ENCODE results near the gene KRT86.
"Not testable (repeated sequence)": the region's sequence is repeated elsewhere in the genome, so short reads cannot be mapped to it uniquely, and the experiment has no call there.

KRT86 gene

GRCh38 chr12:52336641-52337040 lies 62.2 kb downstream of the KRT86 start:
- no peak for DNase-seq (ENCODE audit: low spot score)

GRCh38 chr12:52337054-52337453 lies 62.6 kb downstream of the KRT86 start:
- DNase-seq (ENCODE audit: low spot score): no peak

- DNase-seq (ENCODE audit: low spot score): no peak
Measured at GRCh38 chr12:52338241-52338960, 64.0 kb downstream of the KRT86 start.

- DNase-seq (ENCODE audit: low spot score): no peak
Measured at GRCh38 chr12:52341066-52341580, 66.7 kb downstream of the KRT86 start.

- no peak for DNase-seq (ENCODE audit: low spot score)
Measured at GRCh38 chr12:52342781-52343490, 68.5 kb downstream of the KRT86 start.

GRCh38 chr12:52343550-52343949 lies 69.1 kb downstream of the KRT86 start:
- no peak for DNase-seq (ENCODE audit: low spot score)

- DNase-seq (ENCODE audit: low spot score): no peak
Measured at GRCh38 chr12:52344111-52344510, 69.7 kb downstream of the KRT86 start.

- not testable (repeated sequence) for DNase-seq (ENCODE audit: low spot score)
Measured at GRCh38 chr12:52345041-52345440, 70.6 kb downstream of the KRT86 start.

GRCh38 chr12:52346593-52346992 lies 72.1 kb downstream of the KRT86 start:
- DNase-seq (ENCODE audit: low spot score): peak; percentile 27

GRCh38 chr12:52347016-52347415 lies 72.6 kb downstream of the KRT86 start:
- DNase-seq (ENCODE audit: low spot score): no peak

GRCh38 chr12:52347551-52348510 lies 73.4 kb downstream of the KRT86 start:
- DNase-seq (ENCODE audit: low spot score): no peak

- DNase-seq (ENCODE audit: low spot score): no peak
Measured at GRCh38 chr12:52349196-52349595, 74.8 kb downstream of the KRT86 start.

- no peak for DNase-seq (ENCODE audit: low spot score)
Measured at GRCh38 chr12:52350021-52350620, 75.7 kb downstream of the KRT86 start.

- no peak for DNase-seq (ENCODE audit: low spot score)
Measured at GRCh38 chr12:52350786-52351185, 76.3 kb downstream of the KRT86 start.

GRCh38 chr12:52351196-52352059 lies 77.0 kb downstream of the KRT86 start:
- peak; percentile 43 for DNase-seq (ENCODE audit: low spot score)

- DNase-seq (ENCODE audit: low spot score): no peak
Measured at GRCh38 chr12:52352951-52353350, 78.5 kb downstream of the KRT86 start.

- DNase-seq (ENCODE audit: low spot score): no peak
Measured at GRCh38 chr12:52353766-52354165, 79.3 kb downstream of the KRT86 start.

- no peak for DNase-seq (ENCODE audit: low spot score)
Measured at GRCh38 chr12:52354200-52354599, 79.8 kb downstream of the KRT86 start.

- no peak for DNase-seq (ENCODE audit: low spot score)
Measured at GRCh38 chr12:52355176-52355575, 80.7 kb downstream of the KRT86 start.

GRCh38 chr12:52356031-52356761 lies 81.8 kb downstream of the KRT86 start:
- DNase-seq (ENCODE audit: low spot score): no peak

Measured in pons (tissue), 1 donor.